ENCODE results near the gene TARS2. TPM values are rescaled to one million over a fixed set of nuclear protein-coding genes. Genes with fewer than 3 reads are reported as not detected.

Gene TARS2
- total and polyA plus RNA-seq, 2 of the 13 experiments (the other 11 are each of a cell fraction or from before 2014, with no cell fraction given): 21.3 to 22.8 TPM

DNA sequence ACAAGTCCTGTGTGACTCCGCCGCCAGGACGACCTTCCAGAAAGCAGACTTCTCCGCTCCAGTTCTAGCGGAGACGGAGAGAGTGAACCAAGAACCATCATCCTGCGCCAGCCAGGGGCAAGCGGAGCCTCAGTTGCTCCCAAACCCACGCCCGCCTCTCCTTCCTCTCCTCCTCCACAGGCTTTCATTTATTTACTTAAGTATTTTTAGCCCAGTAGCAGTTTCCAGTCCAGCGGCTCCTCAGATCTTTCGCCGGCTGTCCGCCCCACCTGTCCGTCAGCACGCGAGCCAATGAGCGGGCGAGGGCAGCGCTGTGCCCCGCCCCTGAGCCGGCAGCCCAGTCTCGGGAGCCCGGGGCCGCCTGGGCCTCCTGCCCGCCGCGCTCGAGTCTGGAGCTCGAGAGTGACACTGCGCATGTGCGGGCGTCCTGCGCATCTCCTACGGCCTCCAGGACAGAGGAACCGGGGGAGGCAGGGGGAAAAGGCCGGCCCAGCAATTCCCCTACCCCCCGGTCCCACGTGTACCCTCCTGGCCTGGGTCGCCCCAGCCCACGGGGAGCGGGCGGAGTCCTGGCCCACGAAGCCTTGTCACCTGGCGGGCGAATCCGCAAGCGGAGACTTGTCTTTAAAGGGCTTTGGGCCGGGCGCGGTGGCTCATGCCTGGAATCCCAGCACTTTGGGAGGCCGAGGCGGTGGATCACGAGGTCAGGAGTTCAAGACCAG, 28.3 kb downstream of the TARS2 start, which contains the start of gene FALEC (continued):
- 0 out of 2 replicates have a peak, but pooled peaks have one; percentile 67 for TF ChIP-seq ZBTB46 (CRISPR knock-in tag; IDR thresholded peaks at IDR 0.05; ENCODE audit: borderline replicate concordance)
- TF ChIP-seq U2AF1 (optimal IDR thresholded peaks at IDR 0.05; ENCODE audit: low read depth, low read length): no peak
- TF ChIP-seq NFIC (IDR thresholded peaks at IDR 0.05; ENCODE audit: low read length): no peak
- TF ChIP-seq GATA4 (IDR thresholded peaks at IDR 0.05; ENCODE audit: borderline replicate concordance, low read depth): no peak
- TF ChIP-seq ZNF609 (CRISPR knock-in tag; IDR thresholded peaks at IDR 0.05; ENCODE audit: borderline replicate concordance): no peak; the same call in 1 of the 2 replicates
- TF ChIP-seq LCORL (IDR thresholded peaks at IDR 0.05): no peak
- TF ChIP-seq LCORL (CRISPR knock-in tag; IDR thresholded peaks at IDR 0.05): no peak; the same call in 1 of the 2 replicates
- TF ChIP-seq NFIB (CRISPR knock-in tag; IDR thresholded peaks at IDR 0.05; ENCODE audit: borderline replicate concordance): no peak
- TF ChIP-seq ZMAT3 (CRISPR knock-in tag; conservative IDR thresholded peaks at IDR 0.05): no peak
- no peak for TF ChIP-seq ZNF484 (CRISPR knock-in tag; IDR thresholded peaks at IDR 0.05; ENCODE audit: borderline replicate concordance, low read depth)
- no peak for TF ChIP-seq ZNF546 (CRISPR knock-in tag; conservative IDR thresholded peaks at IDR 0.05)
- TF ChIP-seq SAP130 (CRISPR knock-in tag; IDR thresholded peaks at IDR 0.05; ENCODE audit: low read depth): peak; percentile 65; the same call in 1 of the 2 replicates
- TF ChIP-seq USF2 (IDR thresholded peaks at IDR 0.05; ENCODE audit: low read depth, low read length): no peak
- no peak for TF ChIP-seq USF2 (CRISPR knock-in tag; IDR thresholded peaks at IDR 0.05; ENCODE audit: borderline replicate concordance)
- TF ChIP-seq SCMH1 (CRISPR knock-in tag; IDR thresholded peaks at IDR 0.05; ENCODE audit: borderline replicate concordance): no peak
- TF ChIP-seq ZNF800 (CRISPR knock-in tag; IDR thresholded peaks at IDR 0.05): peak; percentile 51; the same call in 1 of the 2 replicates
- TF ChIP-seq NPAS2 (CRISPR knock-in tag; IDR thresholded peaks at IDR 0.05; ENCODE audit: borderline replicate concordance): no peak
- no peak; the same call in 1 of the 2 replicates for TF ChIP-seq GFI1 (CRISPR knock-in tag; IDR thresholded peaks at IDR 0.05; ENCODE audit: borderline replicate concordance)
- TF ChIP-seq ZC3H13 (CRISPR knock-in tag; IDR thresholded peaks at IDR 0.05): 0 out of 2 replicates have a peak, but pooled peaks have one; percentile 5
